OCI-LY3 (cell line): ENCODE measurements around the gene ZNF862.

Experiments
- EZH2phosphoT487 ChIP-seq: fragments of 200-600 bp; shearing (Covaris generic); IDR thresholded peaks from 2 replicates; pipeline ENCODE4 v1.6.1; 2018; ENCODE audit warnings: antibody characterized with exemption, mixed run types, low read depth
- TF ChIP-seq, protein P1 (sequence below): fragments of 200-600, 300-600 bp; sonication (generic); IDR thresholded peaks from 2 replicates; pipeline ENCODE4 v1.5.1; 2014; ENCODE audit warnings: antibody characterized with exemption, low read length, low read depth

DNA sequence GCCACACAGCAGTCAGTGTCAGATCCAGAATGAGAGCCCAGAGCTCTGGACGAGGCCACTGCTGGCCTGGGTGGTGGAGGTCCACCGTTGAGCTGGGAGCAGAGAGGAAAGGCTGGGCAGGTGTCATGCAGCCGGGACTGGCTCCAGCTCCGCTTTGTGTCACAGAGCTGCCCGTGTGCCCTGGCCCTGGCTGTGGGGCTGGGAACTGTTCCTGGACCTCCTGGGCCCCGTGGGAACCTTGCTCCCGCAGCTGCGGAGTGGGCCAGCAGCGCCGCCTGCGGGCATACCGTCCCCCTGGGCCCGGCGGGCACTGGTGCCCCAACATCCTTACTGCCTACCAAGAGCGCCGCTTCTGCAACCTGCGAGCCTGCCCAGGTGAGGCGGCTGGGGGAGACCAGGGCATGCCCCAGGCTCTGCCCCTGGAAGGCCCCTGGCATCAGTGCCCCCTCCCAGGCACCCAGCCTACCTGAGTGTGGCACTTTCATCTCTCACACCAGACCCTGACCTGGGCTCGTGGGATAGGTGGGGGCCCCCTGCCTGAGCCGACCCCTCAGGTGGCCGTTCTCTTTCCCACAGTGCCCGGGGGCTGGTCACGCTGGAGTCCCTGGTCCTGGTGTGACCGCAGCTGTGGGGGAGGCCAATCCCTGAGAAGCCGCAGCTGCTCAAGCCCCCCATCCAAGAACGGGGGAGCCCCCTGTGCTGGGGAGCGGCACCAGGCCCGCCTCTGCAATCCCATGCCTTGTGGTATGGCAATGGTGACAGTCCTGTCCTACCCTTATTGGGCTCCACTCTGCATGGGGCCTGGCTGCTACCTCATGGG, 18.8 kb upstream of the ZNF862 start:
- TF ChIP-seq, protein P1, sequence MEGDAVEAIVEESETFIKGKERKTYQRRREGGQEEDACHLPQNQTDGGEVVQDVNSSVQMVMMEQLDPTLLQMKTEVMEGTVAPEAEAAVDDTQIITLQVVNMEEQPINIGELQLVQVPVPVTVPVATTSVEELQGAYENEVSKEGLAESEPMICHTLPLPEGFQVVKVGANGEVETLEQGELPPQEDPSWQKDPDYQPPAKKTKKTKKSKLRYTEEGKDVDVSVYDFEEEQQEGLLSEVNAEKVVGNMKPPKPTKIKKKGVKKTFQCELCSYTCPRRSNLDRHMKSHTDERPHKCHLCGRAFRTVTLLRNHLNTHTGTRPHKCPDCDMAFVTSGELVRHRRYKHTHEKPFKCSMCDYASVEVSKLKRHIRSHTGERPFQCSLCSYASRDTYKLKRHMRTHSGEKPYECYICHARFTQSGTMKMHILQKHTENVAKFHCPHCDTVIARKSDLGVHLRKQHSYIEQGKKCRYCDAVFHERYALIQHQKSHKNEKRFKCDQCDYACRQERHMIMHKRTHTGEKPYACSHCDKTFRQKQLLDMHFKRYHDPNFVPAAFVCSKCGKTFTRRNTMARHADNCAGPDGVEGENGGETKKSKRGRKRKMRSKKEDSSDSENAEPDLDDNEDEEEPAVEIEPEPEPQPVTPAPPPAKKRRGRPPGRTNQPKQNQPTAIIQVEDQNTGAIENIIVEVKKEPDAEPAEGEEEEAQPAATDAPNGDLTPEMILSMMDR, result no peak
- TF ChIP-seq EZH2phosphoT487, result no peak
